Activated T-cell treated with anti-CD3 and anti-CD28 coated beads, Interleukin-2, amount 50 U/mL, for 24 hours (primary cell): ENCODE results near the gene MRE11.

Experiments
- DNase-seq: peaks from one replicate; pipeline ENCODE4 v3.0.0-alpha.2; 2020
- H3K27ac Mint-ChIP-seq: 2 replicates; pipeline ENCODE4 v1.8.0; 2020; ENCODE audit warnings: mild to moderate bottlenecking, mixed read lengths
- H3K27me3 Mint-ChIP-seq: 2 replicates; pipeline ENCODE4 v1.8.0; 2020; ENCODE audit warnings: mixed read lengths
- H3K36me3 Mint-ChIP-seq: 2 replicates; pipeline ENCODE4 v1.8.0; 2020; ENCODE audit warnings: low read depth, mixed read lengths
- H3K4me1 Mint-ChIP-seq: 2 replicates; pipeline ENCODE4 v1.8.0; 2020; ENCODE audit warnings: low read depth, mixed read lengths
- H3K4me3 Mint-ChIP-seq: 2 replicates; pipeline ENCODE4 v1.8.0; 2020; ENCODE audit warnings: mild to moderate bottlenecking, moderate library complexity, mixed read lengths
- H3K9me3 Mint-ChIP-seq: 2 replicates; pipeline ENCODE4 v1.8.0; 2020; ENCODE audit warnings: mixed read lengths

MRE11 gene

DNA sequence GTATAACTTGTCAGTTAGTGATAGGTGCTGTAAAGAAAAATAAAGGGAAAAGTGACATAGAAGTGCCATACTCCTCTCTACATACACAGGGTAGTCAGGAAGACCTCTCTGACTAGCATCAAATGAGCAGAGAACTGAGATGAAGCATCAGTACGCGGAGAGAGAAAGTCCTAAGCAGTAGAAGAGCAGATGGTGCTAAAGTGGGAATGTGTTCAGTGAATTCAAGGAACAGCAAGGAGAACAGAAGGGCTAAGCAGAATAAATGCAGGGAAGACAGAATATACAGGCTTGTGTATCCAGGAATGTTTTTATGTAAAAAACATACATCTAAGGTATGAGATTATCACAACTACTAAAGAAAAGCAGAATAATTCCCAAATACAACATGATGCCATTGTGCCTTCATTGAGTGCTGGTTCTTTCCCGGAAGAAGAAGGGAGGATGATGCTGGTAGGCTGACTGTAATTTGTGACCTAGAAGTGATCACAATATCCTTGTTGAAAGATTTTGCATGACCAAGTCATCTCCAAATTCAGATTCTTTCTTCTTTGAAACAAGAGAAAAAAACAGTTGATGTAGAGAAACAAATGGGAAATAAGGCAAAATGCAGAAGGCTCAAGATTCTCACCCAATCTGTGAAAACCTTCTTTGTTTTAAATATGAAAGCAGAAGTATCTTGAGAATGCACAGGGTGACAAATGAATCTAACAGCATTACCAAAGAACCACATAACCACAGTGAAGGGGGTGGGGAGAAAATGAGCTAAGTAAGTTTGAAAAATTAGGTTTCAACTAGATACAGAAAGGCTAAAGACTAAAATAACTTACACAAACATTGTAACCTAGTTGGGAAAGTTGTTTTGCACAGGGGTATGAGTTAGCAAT lies 20.5 kb downstream of the MRE11 start:
- Mint-ChIP-seq H3K9me3 (no peaks in the 10 kb centered on the region), H3K36me3 (peaks cover 91% of the 10 kb centered on the region), H3K4me3 (no peak overlapping the region), H3K27me3 (no peaks in the 10 kb centered on the region), H3K27ac (peak overlapping the region; percentile 8), H3K4me1 (peaks cover 28% of the 10 kb centered on the region)
- DNase-seq, result no peak

DNA sequence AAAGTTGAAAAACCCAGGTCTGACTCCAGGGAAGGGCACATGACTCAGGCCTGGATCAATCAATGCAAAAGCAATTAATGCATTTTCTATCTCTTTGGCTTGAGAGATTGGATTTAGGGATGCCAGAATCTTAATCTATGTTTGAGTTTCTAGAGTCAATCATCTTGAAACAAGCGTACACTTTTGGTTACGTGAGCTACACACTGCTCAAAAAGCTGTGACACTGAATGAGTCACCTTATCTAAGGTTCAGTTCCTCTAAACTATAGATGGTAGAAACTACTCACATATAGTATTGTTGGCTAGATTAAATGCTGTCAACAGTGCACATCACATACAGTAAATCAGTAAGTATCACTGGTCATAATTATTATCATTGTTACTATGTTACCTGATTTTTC lies 24.2 kb downstream of the MRE11 start:
- DNase-seq, result no peak
- Mint-ChIP-seq H3K4me1 (peaks cover 21% of the 10 kb centered on the region), H3K27me3 (no peaks in the 10 kb centered on the region), H3K4me3 (no peak overlapping the region), H3K9me3 (no peaks in the 10 kb centered on the region), H3K27ac (no peak overlapping the region), H3K36me3 (peaks cover 91% of the 10 kb centered on the region)

DNA sequence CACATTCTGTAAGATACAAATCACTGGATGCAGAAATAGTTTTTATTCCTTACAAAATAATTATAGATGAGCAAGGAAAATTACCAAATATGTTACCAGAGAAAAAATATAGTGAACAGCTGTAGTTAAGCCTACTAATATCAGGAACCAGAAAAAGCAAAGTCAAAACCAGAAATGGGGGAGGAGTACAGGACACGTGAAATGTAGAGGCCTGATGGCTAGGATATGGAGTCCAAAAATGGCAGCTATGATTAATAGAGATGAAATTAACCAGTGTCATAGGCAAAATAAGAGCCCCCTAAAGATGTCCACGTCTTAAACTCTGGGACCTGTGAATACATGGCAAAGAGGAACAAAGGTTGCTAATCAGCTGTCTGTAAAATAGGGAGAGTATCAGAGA lies 34.1 kb downstream of the MRE11 start:
- Mint-ChIP-seq H3K27ac (no peak overlapping the region), H3K9me3 (no peaks in the 10 kb centered on the region), H3K36me3 (peaks cover 92% of the 10 kb centered on the region), H3K27me3 (no peaks in the 10 kb centered on the region), H3K4me3 (no peak overlapping the region), H3K4me1 (peaks cover 8% of the 10 kb centered on the region)
- no peak for DNase-seq

DNA sequence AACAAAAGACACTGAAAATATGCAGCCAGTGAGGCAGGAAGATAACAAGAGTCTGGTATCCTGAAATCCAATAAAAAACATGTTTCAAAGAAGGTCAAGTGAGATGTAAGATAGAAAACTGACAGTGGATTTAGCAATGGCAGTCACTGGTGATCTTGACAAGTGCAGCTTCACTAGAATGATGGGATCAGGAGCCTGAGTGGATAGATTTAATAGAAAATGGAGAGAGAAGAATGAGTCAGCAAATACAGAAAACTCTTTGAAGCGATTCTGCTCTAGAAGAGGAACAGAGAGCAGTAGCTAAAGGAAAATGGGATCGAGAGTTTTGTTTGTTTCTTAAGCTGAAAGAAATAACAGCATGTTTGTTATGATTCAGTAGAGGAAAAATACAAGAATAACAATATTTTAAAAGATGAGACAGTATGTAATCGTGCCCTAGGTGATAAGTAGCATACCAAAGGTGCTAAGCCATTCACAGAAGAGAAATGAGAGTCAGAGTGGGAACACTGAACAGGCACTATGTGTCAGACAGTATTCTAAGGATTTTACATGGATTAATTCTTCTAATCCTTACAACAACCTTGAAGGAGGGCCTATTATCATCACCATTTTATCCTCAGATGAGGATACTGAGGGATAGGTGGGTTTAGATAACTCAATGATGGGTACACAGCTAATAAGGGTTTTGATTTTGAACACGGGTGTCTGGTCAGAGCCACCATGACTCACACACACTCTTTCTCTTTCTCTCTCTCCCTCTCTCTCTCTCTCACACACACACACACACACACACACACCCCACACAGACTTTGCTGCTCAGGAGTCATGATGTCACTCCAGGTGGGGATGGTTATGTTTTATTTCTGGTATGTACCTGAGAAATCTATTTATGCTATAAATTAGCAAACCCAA lies 36.3 kb downstream of the MRE11 start:
- Mint-ChIP-seq H3K36me3 (peaks cover 91% of the 10 kb centered on the region), H3K27ac (peak overlapping the region; percentile 61), H3K4me1 (peaks cover 8% of the 10 kb centered on the region), H3K27me3 (no peaks in the 10 kb centered on the region), H3K4me3 (no peak overlapping the region), H3K9me3 (no peaks in the 10 kb centered on the region)
- DNase-seq, result no peak

DNA sequence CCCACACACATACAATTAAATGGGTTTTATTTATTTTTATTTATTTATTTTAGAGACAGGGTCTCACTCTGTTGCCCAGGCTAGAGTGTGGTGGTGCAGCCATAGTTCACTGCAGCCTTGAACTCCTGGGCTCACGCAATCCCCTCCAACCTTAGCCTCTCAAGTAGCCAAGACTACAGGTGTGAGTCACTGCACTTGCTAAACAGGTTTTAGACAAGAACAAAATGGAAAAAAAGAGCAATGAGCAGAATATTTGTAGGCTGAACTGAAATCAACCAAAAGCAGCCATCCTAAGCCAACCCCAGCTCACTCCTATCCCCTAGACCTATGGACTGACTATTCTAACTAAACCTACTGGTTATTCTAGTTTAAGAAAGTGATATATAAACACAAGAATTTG lies 37.8 kb downstream of the MRE11 start:
- Mint-ChIP-seq H3K4me1 (peaks cover 8% of the 10 kb centered on the region), H3K27ac (no peak overlapping the region), H3K9me3 (no peaks in the 10 kb centered on the region), H3K36me3 (peaks cover 84% of the 10 kb centered on the region), H3K4me3 (no peak overlapping the region), H3K27me3 (no peaks in the 10 kb centered on the region)
- DNase-seq, result no peak

DNA sequence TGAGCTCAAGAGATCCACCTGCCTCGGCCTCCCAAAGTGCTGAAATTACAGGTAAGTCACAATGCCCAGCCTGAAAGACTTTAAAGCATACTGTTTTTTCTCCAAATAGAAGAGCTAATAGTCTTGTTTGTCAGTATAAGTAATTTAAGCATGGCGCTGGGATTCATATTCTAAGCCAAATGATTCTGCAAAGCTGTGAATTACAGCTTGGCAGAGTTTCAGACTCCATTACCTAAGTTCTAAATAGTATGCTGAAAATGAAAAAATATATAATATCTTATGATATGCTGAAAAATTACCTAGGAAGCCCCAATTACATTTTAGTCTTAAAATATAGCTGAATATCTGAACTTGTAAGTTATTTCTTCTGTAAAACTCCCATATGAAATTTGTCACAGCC lies 39.3 kb downstream of the MRE11 start:
- Mint-ChIP-seq H3K9me3 (no peaks in the 10 kb centered on the region), H3K27ac (no peak overlapping the region), H3K27me3 (no peaks in the 10 kb centered on the region), H3K4me1 (peaks cover 1% of the 10 kb centered on the region), H3K4me3 (no peak overlapping the region), H3K36me3 (peaks cover 80% of the 10 kb centered on the region)
- no peak for DNase-seq

DNA sequence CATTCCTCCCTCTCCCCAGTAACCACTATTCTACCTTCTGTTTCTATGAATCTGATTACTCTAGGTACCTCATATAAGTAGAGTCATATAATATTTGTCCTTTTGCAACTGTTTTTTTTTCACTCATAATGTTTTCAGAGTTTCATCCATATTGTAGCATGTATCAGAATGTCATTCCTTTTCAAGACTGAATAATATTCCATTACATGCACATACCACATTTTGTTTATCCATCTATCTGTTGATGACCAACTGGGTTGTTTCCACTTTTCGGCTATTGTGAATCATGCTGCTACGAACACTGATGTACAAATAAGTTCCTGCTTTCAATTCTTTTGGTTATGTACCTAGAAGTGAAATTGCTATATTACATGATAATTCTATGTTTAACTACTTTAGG lies 40.7 kb downstream of the MRE11 start:
- H3K4me1 Mint-ChIP-seq, result peaks cover 1% of the 10 kb centered on the region
- H3K4me3 Mint-ChIP-seq, result no peak overlapping the region
- H3K9me3 Mint-ChIP-seq, result no peaks in the 10 kb centered on the region
- H3K36me3 Mint-ChIP-seq, result peaks cover 81% of the 10 kb centered on the region
- no peaks in the 10 kb centered on the region for H3K27me3 Mint-ChIP-seq
- no peak for DNase-seq
- H3K27ac Mint-ChIP-seq, result no peak overlapping the region

DNA sequence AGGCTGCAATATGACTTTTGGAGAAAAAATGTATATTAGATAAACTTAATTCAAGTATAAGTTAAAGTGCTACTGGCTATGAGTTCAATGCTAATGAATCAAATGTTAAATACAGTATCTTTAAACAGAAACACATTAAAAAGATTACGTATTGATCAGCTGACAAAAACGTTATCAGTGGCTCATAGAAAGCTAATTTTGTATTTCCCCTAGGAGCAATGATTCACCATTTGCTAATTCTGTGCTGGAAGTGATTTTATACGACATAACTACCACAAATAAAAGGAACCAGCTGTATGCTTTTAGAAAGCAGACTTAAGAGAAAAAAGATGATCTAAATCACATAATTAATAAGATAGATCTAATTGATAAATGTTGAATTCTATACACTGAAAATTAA lies 43.6 kb downstream of the MRE11 start:
- H3K9me3 Mint-ChIP-seq, result no peaks in the 10 kb centered on the region
- peaks cover 79% of the 10 kb centered on the region for H3K36me3 Mint-ChIP-seq
- H3K27me3 Mint-ChIP-seq, result no peaks in the 10 kb centered on the region
- DNase-seq, result no peak
- no peaks in the 10 kb centered on the region for H3K4me1 Mint-ChIP-seq
- no peak overlapping the region for H3K27ac Mint-ChIP-seq
- no peak overlapping the region for H3K4me3 Mint-ChIP-seq

DNA sequence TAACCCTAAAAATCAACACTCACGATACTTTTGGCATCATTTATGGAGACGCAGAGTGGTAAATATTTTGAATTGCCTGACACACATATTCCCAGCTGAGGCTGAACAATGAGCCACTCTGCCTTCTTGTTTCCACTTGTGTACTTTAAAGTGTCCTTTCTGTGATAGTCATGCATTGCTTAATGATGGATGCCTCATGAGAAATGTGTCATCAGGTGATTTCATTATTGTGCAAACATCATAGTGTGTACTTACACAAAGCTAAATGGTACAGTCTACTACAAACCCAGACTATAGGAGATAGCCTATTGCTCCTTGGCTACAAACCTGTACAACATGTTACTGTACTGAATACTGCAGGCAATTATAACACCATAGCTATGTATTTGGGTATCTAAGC lies 44.2 kb downstream of the MRE11 start:
- Mint-ChIP-seq H3K4me1 (no peaks in the 10 kb centered on the region), H3K4me3 (no peak overlapping the region), H3K27me3 (no peaks in the 10 kb centered on the region), H3K27ac (no peak overlapping the region), H3K9me3 (no peaks in the 10 kb centered on the region), H3K36me3 (peaks cover 77% of the 10 kb centered on the region)
- no peak for DNase-seq

DNA sequence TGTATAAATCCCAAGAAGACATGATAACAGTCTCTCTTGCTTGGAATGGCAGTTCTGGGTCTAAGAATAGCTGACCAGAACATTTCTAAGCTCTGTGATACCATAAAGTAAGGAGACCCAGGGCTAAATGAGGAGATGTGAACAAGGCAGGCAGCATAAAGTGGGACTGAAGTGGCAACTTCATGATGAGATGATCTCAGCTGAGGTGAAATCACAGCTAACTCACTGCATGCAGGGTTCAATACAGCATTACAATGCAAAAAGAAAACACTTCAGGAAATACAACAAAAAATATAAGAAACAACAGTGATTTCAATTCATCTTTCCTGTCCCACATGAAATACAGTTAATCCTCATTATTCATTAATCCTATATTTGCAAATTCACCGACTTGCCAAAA lies 44.6 kb downstream of the MRE11 start:
- Mint-ChIP-seq H3K27ac (no peak overlapping the region), H3K27me3 (no peaks in the 10 kb centered on the region), H3K4me1 (no peaks in the 10 kb centered on the region), H3K4me3 (no peak overlapping the region), H3K36me3 (peaks cover 79% of the 10 kb centered on the region), H3K9me3 (no peaks in the 10 kb centered on the region)
- no peak for DNase-seq

DNA sequence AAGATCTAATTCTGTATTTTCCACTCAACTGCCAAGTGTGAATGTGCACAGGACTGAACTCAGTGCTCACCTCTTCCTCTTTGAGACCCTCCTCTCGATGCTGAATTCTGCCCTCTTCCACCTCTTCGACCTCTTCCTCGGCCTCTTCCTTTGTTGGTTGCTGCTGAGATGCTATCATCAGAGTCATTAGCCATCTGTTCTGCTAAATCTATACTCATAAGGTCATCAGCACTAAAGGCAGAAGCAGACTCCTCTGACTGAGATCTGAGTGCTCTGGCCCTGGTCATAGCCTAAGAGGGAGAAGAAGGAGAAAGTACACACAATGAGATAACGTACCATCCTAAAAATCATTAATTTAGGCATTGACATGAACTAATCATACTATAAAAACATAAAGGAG lies 46.5 kb downstream of the MRE11 start:
- H3K4me1 Mint-ChIP-seq, result no peaks in the 10 kb centered on the region
- H3K27ac Mint-ChIP-seq, result no peak overlapping the region
- no peaks in the 10 kb centered on the region for H3K27me3 Mint-ChIP-seq
- H3K36me3 Mint-ChIP-seq, result peaks cover 80% of the 10 kb centered on the region
- DNase-seq, result no peak
- H3K9me3 Mint-ChIP-seq, result no peaks in the 10 kb centered on the region
- H3K4me3 Mint-ChIP-seq, result no peak overlapping the region

DNA sequence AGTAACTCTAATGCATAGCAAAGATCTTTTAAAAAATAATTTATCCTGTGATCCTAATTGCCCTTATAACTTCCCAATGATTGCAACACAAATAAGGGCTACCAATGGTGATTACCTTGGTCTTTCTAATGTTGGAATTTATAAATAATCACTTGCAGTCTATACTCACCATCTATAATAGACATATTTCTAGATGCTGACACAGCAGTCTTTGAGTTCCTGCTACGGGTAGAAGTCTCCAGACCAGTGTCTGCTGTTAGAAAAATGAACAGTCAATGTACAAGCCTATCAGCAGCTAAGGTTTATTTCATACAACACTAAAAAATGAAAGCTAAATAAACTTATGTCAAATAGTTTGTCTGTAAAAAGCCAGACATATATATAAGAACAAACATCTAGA lies 48.0 kb downstream of the MRE11 start:
- Mint-ChIP-seq H3K9me3 (no peaks in the 10 kb centered on the region), H3K36me3 (peaks cover 87% of the 10 kb centered on the region), H3K4me3 (no peak overlapping the region), H3K4me1 (no peaks in the 10 kb centered on the region), H3K27ac (no peak overlapping the region), H3K27me3 (no peaks in the 10 kb centered on the region)
- DNase-seq, result no peak

DNA sequence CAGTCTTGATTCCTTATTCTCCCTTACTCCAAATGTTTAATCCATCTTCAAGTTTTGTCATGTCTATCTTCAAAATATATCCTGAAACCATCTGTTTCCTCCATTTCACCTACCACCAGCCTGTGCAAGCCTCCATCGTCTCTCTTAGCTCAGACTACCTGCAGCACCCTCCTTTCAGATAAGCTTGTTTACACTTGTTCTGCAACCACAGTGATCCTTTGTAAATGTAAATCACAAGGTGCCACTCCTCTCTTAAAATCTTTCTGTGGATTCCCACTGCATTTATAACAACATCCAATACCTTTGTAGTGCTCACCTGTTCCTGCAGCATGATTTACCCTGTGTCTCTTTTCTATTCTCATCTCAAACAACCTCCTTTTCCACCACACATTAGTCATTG lies 60.6 kb downstream of the MRE11 start:
- Mint-ChIP-seq H3K9me3 (no peaks in the 10 kb centered on the region), H3K27ac (no peak overlapping the region), H3K27me3 (no peaks in the 10 kb centered on the region), H3K4me1 (no peaks in the 10 kb centered on the region), H3K36me3 (peaks cover 94% of the 10 kb centered on the region), H3K4me3 (no peak overlapping the region)
- DNase-seq, result no peak

DNA sequence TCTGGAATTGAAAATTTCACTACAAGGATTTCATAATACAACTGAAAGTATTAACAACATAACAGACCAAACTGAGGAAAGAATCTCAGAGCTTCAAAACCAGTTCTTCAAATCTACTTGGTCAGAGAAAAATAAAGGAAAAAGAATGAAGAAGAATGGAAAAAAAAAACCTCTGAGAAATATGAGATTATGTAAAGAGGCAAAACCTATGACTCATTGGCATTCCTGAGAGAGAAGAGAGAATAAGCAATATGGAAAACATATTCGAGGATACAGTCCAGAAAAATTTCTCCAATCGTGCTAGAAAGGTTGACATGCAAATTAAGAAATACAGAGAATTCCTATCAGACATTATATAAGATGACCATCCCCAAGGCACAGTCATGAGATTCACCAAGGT lies 69.0 kb downstream of the MRE11 start:
- DNase-seq, result no peak
- H3K36me3 Mint-ChIP-seq, result peaks cover 82% of the 10 kb centered on the region
- peaks cover 5% of the 10 kb centered on the region for H3K4me1 Mint-ChIP-seq
- no peak overlapping the region for H3K4me3 Mint-ChIP-seq
- H3K9me3 Mint-ChIP-seq, result no peaks in the 10 kb centered on the region
- H3K27ac Mint-ChIP-seq, result no peak overlapping the region
- no peaks in the 10 kb centered on the region for H3K27me3 Mint-ChIP-seq

DNA sequence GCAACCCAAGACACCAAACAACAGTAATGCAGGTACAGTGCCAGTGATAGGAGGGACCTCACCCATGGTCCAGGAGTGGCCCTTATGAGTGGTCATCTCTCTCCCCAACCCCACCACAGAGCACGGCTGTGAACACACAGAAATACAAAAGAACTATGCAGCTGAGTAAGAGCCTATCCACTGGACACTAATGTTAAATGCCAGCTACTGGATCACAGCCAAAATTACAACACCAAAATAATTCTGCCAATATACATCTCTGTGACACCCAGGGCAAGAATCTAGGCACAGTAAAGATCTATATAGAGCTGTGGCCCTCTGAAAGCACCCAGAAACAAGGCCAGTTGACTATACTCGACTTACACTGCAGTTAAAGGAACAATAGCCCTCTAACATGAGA lies 69.6 kb downstream of the MRE11 start:
- no peaks in the 10 kb centered on the region for H3K27me3 Mint-ChIP-seq
- H3K27ac Mint-ChIP-seq, result no peak overlapping the region
- H3K4me3 Mint-ChIP-seq, result no peak overlapping the region
- peaks cover 81% of the 10 kb centered on the region for H3K36me3 Mint-ChIP-seq
- DNase-seq, result no peak
- peaks cover 5% of the 10 kb centered on the region for H3K4me1 Mint-ChIP-seq
- H3K9me3 Mint-ChIP-seq, result no peaks in the 10 kb centered on the region
